Sigmoid colon (tissue), 4 donors: ENCODE results near the gene KCNQ4.

Experiments
- CTCF ChIP-seq, 4 experiments: fragments of 450-650 bp in 3 of 4; fragments of 200-600 bp in 1 of 4; IDR thresholded peaks; one replicate each; pipeline ENCODE4 v1.5.1; 2016 to 2019; ENCODE audit warnings: antibody characterized with exemption in 4 of 4, mild to moderate bottlenecking in 3 of 4, moderate library complexity in 2 of 4
- EP300 ChIP-seq, 4 donors: sonication (generic); formaldehyde crosslinking; IDR thresholded peaks; one replicate each; pipeline ENCODE4 v1.6.1; 2017; ENCODE audit warnings: antibody characterized with exemption in 4 of 4
- POLR2A ChIP-seq, 2 donors: fragments of 450-650 bp; IDR thresholded peaks; one replicate each; pipeline ENCODE4 v1.6.1; 2016; ENCODE audit warnings: antibody characterized with exemption in 2 of 2, mild to moderate bottlenecking in 2 of 2, moderate library complexity in 2 of 2
- POLR2AphosphoS5 ChIP-seq, 4 donors: sonication (generic); formaldehyde crosslinking; IDR thresholded peaks; one replicate each; pipeline ENCODE4 v1.6.1; 2017; ENCODE audit warnings: antibody characterized with exemption in 4 of 4

GRCh38 chr1:40851643-40852042 is 68.1 kb downstream of the KCNQ4 start:
- TF ChIP-seq CTCF (IDR thresholded peaks at IDR 0.05) (no peak), POLR2A (IDR thresholded peaks at IDR 0.05) (no peak), POLR2AphosphoS5 (IDR thresholded peaks at IDR 0.05) (no peak), EP300 (IDR thresholded peaks at IDR 0.05) (no peak)
